GM18861 (cell line): ENCODE results near the gene TGM3.
"Not testable (repeated sequence)": the region's sequence is repeated elsewhere in the genome, so short reads cannot be mapped to it uniquely, and the experiment has no call there.

ENCODE experiments used
- ATAC-seq: cut with Tn5 transposase; IDR thresholded peaks from one replicate; pipeline ENCODE4 v1.9.1; 2021; ENCODE audit not compliant: unreplicated experiment

TGM3 gene, protein sequence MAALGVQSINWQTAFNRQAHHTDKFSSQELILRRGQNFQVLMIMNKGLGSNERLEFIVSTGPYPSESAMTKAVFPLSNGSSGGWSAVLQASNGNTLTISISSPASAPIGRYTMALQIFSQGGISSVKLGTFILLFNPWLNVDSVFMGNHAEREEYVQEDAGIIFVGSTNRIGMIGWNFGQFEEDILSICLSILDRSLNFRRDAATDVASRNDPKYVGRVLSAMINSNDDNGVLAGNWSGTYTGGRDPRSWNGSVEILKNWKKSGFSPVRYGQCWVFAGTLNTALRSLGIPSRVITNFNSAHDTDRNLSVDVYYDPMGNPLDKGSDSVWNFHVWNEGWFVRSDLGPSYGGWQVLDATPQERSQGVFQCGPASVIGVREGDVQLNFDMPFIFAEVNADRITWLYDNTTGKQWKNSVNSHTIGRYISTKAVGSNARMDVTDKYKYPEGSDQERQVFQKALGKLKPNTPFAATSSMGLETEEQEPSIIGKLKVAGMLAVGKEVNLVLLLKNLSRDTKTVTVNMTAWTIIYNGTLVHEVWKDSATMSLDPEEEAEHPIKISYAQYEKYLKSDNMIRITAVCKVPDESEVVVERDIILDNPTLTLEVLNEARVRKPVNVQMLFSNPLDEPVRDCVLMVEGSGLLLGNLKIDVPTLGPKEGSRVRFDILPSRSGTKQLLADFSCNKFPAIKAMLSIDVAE

GRCh38 chr20:2295886-2296515, at the start of gene TGM3:
TGM3 (plus strand) TSS chr20:2296001; CDS start chr20:2296064, 63 bp downstream.
- ATAC-seq = no peak

GRCh38 chr20:2246069-2246491, 49.7 kb upstream of the TGM3 start:
- ATAC-seq = no peak

- ATAC-seq = no peak
Measured at GRCh38 chr20:2248837-2249236, 47.0 kb upstream of the TGM3 start.

GRCh38 chr20:2249935-2250334, 45.9 kb upstream of the TGM3 start:
- no peak for ATAC-seq

DNA sequence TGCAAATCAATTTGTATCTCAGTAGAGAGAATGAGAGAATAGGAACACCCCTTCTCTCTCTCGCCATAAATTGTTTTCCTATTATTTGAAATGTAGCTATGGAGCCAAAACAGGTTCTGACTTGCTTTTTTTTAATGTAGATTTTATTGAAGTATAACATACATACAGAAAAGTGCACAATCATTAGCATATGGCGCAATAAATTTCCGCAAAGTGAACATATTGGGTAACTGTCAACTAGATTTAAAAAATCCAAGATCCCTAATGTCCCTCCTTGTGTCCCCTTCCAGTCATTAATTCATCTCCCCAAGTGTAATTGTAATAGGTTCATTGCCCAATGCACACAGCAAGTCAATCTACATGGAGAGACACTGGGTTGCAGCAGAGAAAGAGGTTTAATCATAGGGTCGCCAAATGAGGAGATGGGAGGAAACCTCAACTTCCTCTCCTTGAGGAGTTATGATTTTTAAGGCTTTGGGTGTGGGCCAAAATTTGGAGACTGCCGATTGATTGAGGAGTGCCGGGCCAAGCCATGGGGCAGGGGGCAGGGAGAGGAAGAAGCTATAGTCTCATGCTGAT, 43.3 kb upstream of the TGM3 start:
- ATAC-seq = no peak

- no peak for ATAC-seq
Measured at GRCh38 chr20:2253256-2253655, 42.5 kb upstream of the TGM3 start.

- ATAC-seq = no peak
Measured at GRCh38 chr20:2254333-2254732, 41.5 kb upstream of the TGM3 start.

DNA sequence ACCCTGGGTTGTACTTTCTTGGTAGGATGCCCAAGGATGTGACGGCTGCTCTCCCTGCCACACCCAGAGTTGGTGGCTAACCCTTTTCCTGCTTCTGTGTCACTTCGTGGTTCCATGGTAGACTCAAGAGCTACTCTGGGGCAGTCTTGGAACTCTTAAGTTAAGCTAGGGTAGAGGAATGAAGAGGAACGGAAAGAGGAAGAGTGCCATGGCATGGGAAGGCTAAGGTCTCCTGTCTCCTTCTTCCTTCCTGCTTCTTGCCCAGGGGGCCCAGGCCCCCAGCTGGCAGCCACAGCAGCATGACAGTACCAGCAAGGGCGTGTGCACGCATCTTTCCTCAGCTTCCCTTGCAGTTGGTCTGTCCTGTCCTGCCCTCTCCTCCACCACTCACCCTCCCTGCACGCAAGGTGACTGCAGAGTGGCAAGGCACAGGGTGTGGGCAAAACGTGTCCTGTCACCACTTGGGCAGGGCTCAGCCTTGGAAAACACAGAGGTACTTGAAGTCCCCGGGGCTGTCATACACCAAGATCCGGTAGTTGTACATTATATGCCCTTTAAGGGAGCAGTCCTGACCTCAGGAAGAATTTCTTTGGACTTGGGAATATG, 39.8 kb upstream of the TGM3 start:
- no peak for ATAC-seq

DNA sequence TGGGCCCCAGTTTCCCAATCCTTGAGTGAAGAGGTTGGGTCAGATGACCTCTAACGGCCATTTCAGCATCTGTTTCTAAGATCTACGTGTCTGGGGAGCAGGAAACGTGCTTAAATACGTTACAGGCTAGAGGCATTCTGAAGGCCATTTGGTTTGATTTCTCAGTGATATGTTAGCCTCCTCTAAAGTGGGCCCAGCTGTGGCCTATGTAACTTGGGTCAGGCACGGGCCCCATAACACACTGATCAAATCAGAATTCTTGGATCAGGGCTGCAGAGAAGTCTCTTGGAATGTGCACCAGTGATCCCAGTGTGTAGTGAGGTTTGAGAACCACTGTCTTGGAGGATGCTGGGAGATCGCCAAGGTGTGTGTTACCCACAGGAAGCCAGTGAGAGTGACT, 36.1 kb upstream of the TGM3 start:
- ATAC-seq = no peak

- no peak for ATAC-seq
Measured at GRCh38 chr20:2260250-2260649, 35.6 kb upstream of the TGM3 start.

GRCh38 chr20:2261046-2261485, 34.7 kb upstream of the TGM3 start:
- ATAC-seq = no peak

DNA sequence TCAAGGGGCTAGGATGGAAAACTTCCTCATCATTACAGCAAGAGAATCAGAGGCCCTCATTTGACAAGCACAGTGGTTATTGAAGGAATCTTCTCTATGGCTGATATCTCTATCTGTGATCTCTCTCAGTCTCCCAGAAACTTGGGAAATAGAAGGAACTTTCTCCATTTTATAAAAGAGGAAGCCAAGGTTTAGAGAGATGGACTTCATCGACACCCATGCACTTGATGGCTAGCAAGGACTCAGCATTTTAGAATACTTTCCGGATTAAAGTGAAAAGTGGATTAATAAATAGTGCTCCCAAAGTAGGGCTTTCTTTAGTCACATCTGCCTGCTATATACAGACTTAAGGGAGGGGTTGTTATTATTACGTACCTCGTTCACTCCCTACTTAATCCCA, 34.2 kb upstream of the TGM3 start:
- ATAC-seq = no peak

- no peak for ATAC-seq
Measured at GRCh38 chr20:2264118-2264517, 31.7 kb upstream of the TGM3 start.

GRCh38 chr20:2264621-2265374, 31.0 kb upstream of the TGM3 start:
- not testable (repeated sequence) for ATAC-seq

GRCh38 chr20:2273634-2274302, 22.0 kb upstream of the TGM3 start:
- no peak for ATAC-seq

- ATAC-seq = no peak
Measured at GRCh38 chr20:2276015-2276414, 19.8 kb upstream of the TGM3 start.

DNA sequence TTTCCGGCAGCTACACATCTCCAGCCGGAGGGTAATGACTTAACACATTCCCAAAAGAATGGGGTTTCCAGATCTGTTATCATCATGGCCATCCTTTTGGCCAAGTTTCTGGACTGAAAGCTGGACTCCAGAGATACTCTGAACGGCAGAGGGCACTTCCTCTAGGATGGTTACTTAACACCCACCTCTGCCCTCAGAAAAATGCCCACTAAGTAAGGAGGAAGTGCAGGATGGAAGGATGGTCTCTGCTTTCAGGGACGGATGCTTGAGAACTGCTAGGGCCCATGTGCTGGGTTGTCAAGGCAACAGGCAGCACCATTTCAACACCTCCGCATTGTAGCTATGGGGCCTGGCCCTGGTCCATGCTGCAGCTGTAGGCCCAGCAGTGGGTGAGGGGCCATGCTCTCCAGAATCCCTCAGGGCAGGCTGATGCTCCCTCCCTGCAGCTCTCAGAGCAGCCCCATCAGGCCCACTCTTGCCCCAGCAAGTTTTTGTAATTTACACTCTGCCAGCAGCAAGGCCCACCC, 16.5 kb upstream of the TGM3 start:
- no peak for ATAC-seq

GRCh38 chr20:2280082-2280481, 15.7 kb upstream of the TGM3 start:
- no peak for ATAC-seq

DNA sequence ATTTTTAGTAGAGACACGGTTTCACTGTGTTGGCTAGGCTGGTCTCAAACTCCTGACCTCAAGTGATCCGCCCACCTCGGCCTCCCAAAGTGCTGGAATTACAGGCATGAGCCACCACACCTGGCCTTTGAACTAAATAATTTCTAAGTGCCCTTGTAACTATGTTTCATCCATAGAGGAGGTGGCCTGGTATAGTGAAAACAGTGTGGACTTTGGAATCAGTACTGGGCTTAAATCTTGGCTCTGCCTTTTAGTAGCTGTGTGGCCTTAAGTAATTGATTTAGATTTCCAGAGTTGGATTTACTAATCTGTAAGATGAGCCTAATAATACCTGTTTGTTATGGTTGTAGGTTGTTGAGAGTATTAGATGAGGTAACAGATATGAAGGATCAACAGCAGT, 14.2 kb upstream of the TGM3 start:
- ATAC-seq = no peak

DNA sequence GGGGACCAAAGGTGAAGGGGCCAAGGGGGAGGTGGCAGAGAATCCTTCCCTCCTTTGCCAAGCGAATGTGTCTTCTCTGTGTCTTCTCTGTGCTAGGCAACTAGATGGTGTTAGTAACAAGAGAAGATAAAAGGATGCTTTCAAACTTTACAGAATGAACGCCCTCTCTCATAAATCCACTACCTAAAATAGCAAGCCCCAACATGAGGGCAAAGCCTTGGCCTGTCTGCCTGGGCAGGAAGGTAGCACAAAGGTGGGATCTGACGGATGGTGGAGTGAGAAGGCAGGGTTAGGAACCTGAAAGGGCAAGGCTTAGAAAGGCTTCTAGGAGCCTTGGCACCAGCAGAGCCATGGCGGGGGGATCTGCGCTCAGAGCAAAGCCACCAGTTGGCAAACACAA, 13.6 kb upstream of the TGM3 start:
- no peak for ATAC-seq
